HG02588 (cell line): ENCODE data around the gene CCDC158.
"Not testable (repeated sequence)": the region's sequence is repeated elsewhere in the genome, so short reads cannot be mapped to it uniquely, and the experiment has no call there.

Experiments used
- ATAC-seq: cut with Tn5 transposase; IDR thresholded peaks from one replicate; pipeline ENCODE4 v1.9.1; 2021; ENCODE audit warnings: mild to moderate bottlenecking, moderate library complexity; ENCODE audit not compliant: unreplicated experiment

Gene CCDC158

GRCh38 chr4:76420762-76421581, at the start of gene CCDC158:
Gene CCDC158, minus strand, starts transcription at chr4:76421141. Its CDS starts 17,934 bp downstream, at chr4:76403207.
- no peak for ATAC-seq

GRCh38 chr4:76470532-76470931, 49.6 kb upstream of the CCDC158 start:
- ATAC-seq: no peak

GRCh38 chr4:76470064-76470463, 49.1 kb upstream of the CCDC158 start:
- no peak for ATAC-seq

- no peak for ATAC-seq
Observed at GRCh38 chr4:76463568-76463967, 42.6 kb upstream of the CCDC158 start.

- ATAC-seq: no peak
Observed at GRCh38 chr4:76459291-76459723, 38.4 kb upstream of the CCDC158 start.

GRCh38 chr4:76458825-76459224, 37.9 kb upstream of the CCDC158 start:
- no peak for ATAC-seq

GRCh38 chr4:76458297-76458696, 37.4 kb upstream of the CCDC158 start:
- no peak for ATAC-seq

GRCh38 chr4:76457885-76458284, 36.9 kb upstream of the CCDC158 start:
- ATAC-seq: no peak

- ATAC-seq: not testable (repeated sequence)
Observed at GRCh38 chr4:76454073-76454472, 33.1 kb upstream of the CCDC158 start.

- no peak for ATAC-seq
Observed at GRCh38 chr4:76453232-76453631, 32.3 kb upstream of the CCDC158 start.

GRCh38 chr4:76449833-76450232, 28.9 kb upstream of the CCDC158 start:
- ATAC-seq: no peak

GRCh38 chr4:76449362-76449767, 28.4 kb upstream of the CCDC158 start:
- no peak for ATAC-seq

- ATAC-seq: no peak
Observed at GRCh38 chr4:76448211-76448610, 27.3 kb upstream of the CCDC158 start.

GRCh38 chr4:76447393-76447851, 26.5 kb upstream of the CCDC158 start:
- no peak for ATAC-seq

- no peak for ATAC-seq
Observed at GRCh38 chr4:76445911-76446310, 25.0 kb upstream of the CCDC158 start.

GRCh38 chr4:76443376-76443775, 22.4 kb upstream of the CCDC158 start:
- ATAC-seq: no peak

- ATAC-seq: no peak
Observed at GRCh38 chr4:76442807-76443206, 21.9 kb upstream of the CCDC158 start.

GRCh38 chr4:76441881-76442280, 20.9 kb upstream of the CCDC158 start:
- ATAC-seq: no peak

- ATAC-seq: no peak
Observed at GRCh38 chr4:76439491-76439890, 18.6 kb upstream of the CCDC158 start.

- ATAC-seq: no peak
Observed at GRCh38 chr4:76435528-76436319, 14.8 kb upstream of the CCDC158 start.

GRCh38 chr4:76434901-76435527, 14.1 kb upstream of the CCDC158 start, which contains the start of gene SHROOM3:
Gene SHROOM3, plus strand, starts transcription at chr4:76435229. Its CDS starts 824 bp downstream, at chr4:76436053.
- ATAC-seq: no peak
